GM12865 (cell line): ENCODE results near the gene KCTD19.
A peak's percentile ranks its signal among the peaks of the same experiment; 100 is the strongest.
"Not testable (repeated sequence)": the region's sequence is repeated elsewhere in the genome, so short reads cannot be mapped to it uniquely, and the experiment has no call there.

ENCODE experiments used
- DNase-seq: peaks from one replicate; pipeline ENCODE4 v3.0.0; 2010; ENCODE audit warnings: low read depth
- H3K4me3 ChIP-seq: 2 replicates; pipeline ENCODE4 v1.5.1; 2011; ENCODE audit warnings: mild to moderate bottlenecking, low read depth, low read length, control low read depth
- CTCF ChIP-seq: IDR thresholded peaks from 2 replicates; pipeline ENCODE4 v1.5.1; 2011; ENCODE audit warnings: low read length, control low read depth, low read depth, inconsistent platforms; ENCODE audit not compliant: insufficient read depth; ENCODE audit errors: missing control alignments

Gene KCTD19

GRCh38 chr16:67326472-67327309, at the start of gene KCTD19, which contains the start of gene LRRC36:
Gene KCTD19, minus strand, starts transcription at chr16:67326741. Its CDS starts 34 bp downstream, at chr16:67326707.
Gene LRRC36, plus strand, starts transcription at chr16:67326815. Its CDS starts 48 bp downstream, at chr16:67326863.
- DNase-seq = peak; percentile 43
- H3K4me3 ChIP-seq = peak within 1 kb of the TSS; percentile 22
- peak; percentile 47 for TF ChIP-seq CTCF

GRCh38 chr16:67376012-67376411, 49.5 kb upstream of the KCTD19 start:
- DNase-seq, H3K4me3 ChIP-seq: not testable (repeated sequence)

- no peak overlapping the region for H3K4me3 ChIP-seq
- peak; percentile 21 for DNase-seq
- peak; percentile 4 for TF ChIP-seq CTCF
Measured at GRCh38 chr16:67372664-67373063, 46.1 kb upstream of the KCTD19 start.

GRCh38 chr16:67370661-67371060, 44.1 kb upstream of the KCTD19 start:
- no peak for DNase-seq
- H3K4me3 ChIP-seq = no peak overlapping the region
- no peak for TF ChIP-seq CTCF

- no peak for DNase-seq
- H3K4me3 ChIP-seq = no peak overlapping the region
- no peak for TF ChIP-seq CTCF
Measured at GRCh38 chr16:67364600-67365235, 38.2 kb upstream of the KCTD19 start.

- no peak overlapping the region for H3K4me3 ChIP-seq
- DNase-seq = no peak
- no peak for TF ChIP-seq CTCF
Measured at GRCh38 chr16:67361038-67361437, 34.5 kb upstream of the KCTD19 start.

- H3K4me3 ChIP-seq, DNase-seq: not testable (repeated sequence)
Measured at GRCh38 chr16:67359540-67360269, 33.2 kb upstream of the KCTD19 start.
